SK-N-SH (cell line): ENCODE results near the gene FATE1. TPM values are rescaled to one million over a fixed set of nuclear protein-coding genes. Genes with fewer than 3 reads are reported as not detected.

Experiments
- CTCF ChIA-PET: fragments of 300-600, 350-600 bp; formaldehyde crosslinking; extraction: SDS; loops from one replicate; lab custom pipeline; 2021; lab: Yijun Ruan, JAX
- POLR2A ChIA-PET: fragments of 350-600 bp; sonication (Branson Sonifier 250); formaldehyde crosslinking; extraction: SDS; loops from one replicate; lab custom pipeline; 2020; ENCODE audit warnings: antibody characterized with exemption, inconsistent platforms; lab: Yijun Ruan, JAX
- DNase-seq: peaks from one replicate; pipeline ENCODE4 v3.0.0; 2012
- H2AFZ ChIP-seq: fragments of 200-600 bp; sonication (generic); 2 replicates; pipeline ENCODE4 v1.8.1; 2016; ENCODE audit warnings: antibody characterized with exemption, mild to moderate bottlenecking, low read depth
- H3F3A ChIP-seq: fragments of 200-600 bp; sonication (generic); replicated peaks from 2 replicates; pipeline ENCODE3; 2016; ENCODE audit warnings: antibody characterized with exemption, mild to moderate bottlenecking; ENCODE audit not compliant: insufficient read depth
- H3K27ac ChIP-seq, 2 experiments: fragments of 200-500 bp in 1 of 2; fragments of 200-600 bp in 1 of 2; sonication (Bioruptor generic) in 1 of 2; sonication (generic), shearing (Covaris generic) in 1 of 2; 2 replicates each; pipeline versions ENCODE4 v1.5.1 to v1.6.1; 2014 to 2016; ENCODE audit warnings: low read depth in 2 of 2, inconsistent platforms in 1 of 2, low read length in 1 of 2, mild to moderate bottlenecking in 1 of 2, mixed read lengths in 1 of 2
- H3K27me3 ChIP-seq: fragments of 200-600 bp; sonication (generic), shearing (Covaris generic); 2 replicates; pipeline ENCODE4 v1.6.1; 2016; ENCODE audit warnings: mixed run types; ENCODE audit not compliant: insufficient read depth
- H3K36me3 ChIP-seq, 2 experiments: fragments of 200-500 bp in 1 of 2; fragments of 200-600 bp in 1 of 2; sonication (Bioruptor generic) in 1 of 2; sonication (generic) in 1 of 2; replicated peaks in 1 of 2; 2 replicates each; pipeline versions ENCODE3 to v1.5.1; 2014 to 2016; ENCODE audit warnings: low read length in 1 of 2, mild to moderate bottlenecking in 1 of 2; ENCODE audit not compliant: insufficient read depth in 2 of 2, control insufficient read depth in 1 of 2
- H3K4me1 ChIP-seq, 2 experiments: fragments of 200-500 bp in 1 of 2; fragments of 200-600 bp in 1 of 2; sonication (Bioruptor generic) in 1 of 2; sonication (generic), shearing (Covaris generic) in 1 of 2; 2 replicates each; pipeline versions ENCODE4 v1.5.1 to v1.6.1; 2014 to 2016; ENCODE audit warnings: low read depth in 1 of 2, low read length in 1 of 2, mixed run types in 1 of 2; ENCODE audit not compliant: insufficient read depth in 2 of 2, control insufficient read depth in 1 of 2
- H3K4me2 ChIP-seq: fragments of 200-600 bp; sonication (generic), shearing (Covaris generic); 2 replicates; pipeline ENCODE4 v1.6.1; 2017; ENCODE audit warnings: mixed run types
- H3K4me3 ChIP-seq, 2 experiments: fragments of 200-500 bp in 1 of 2; fragments of 200-600 bp in 1 of 2; sonication (Bioruptor generic) in 1 of 2; sonication (generic), shearing (Covaris generic) in 1 of 2; 2 replicates each; pipeline versions ENCODE4 v1.5.1 to v1.8.1; 2014 to 2016; ENCODE audit warnings: low read depth in 2 of 2, inconsistent platforms in 1 of 2, low read length in 1 of 2, mild to moderate bottlenecking in 1 of 2, mixed read lengths in 1 of 2, moderate library complexity in 1 of 2
- H3K79me2 ChIP-seq: fragments of 200-600 bp; sonication (generic); 2 replicates; pipeline ENCODE4 v1.8.1; 2017; ENCODE audit warnings: mild to moderate bottlenecking; ENCODE audit not compliant: insufficient read depth
- H3K9ac ChIP-seq: fragments of 200-600 bp; sonication (generic); 2 replicates; pipeline ENCODE4 v1.6.1; 2017; ENCODE audit warnings: mixed run types
- H3K9me2 ChIP-seq: fragments of 200-600 bp; sonication (generic); 2 replicates; pipeline ENCODE4 v1.6.1; 2017; ENCODE audit warnings: mixed run types
- H3K9me3 ChIP-seq: fragments of 200-600 bp; sonication (generic); 2 replicates; pipeline ENCODE4 v1.6.1; 2017; ENCODE audit warnings: mixed run types, mild to moderate bottlenecking, moderate library complexity
- H4K20me1 ChIP-seq: fragments of 200-600 bp; sonication (generic); 2 replicates; pipeline ENCODE4 v1.6.1; 2017; ENCODE audit warnings: mild to moderate bottlenecking, mixed run types; ENCODE audit not compliant: insufficient read depth
- CHD2 ChIP-seq: fragments of 150-350 bp; IDR thresholded peaks from 2 replicates; pipeline ENCODE4 v1.6.1; 2018; ENCODE audit warnings: low read length; ENCODE audit not compliant: partially characterized antibody
- ELF1 ChIP-seq: IDR thresholded peaks from 2 replicates; pipeline ENCODE4 v1.4.0; 2012
- EP300 ChIP-seq, 2 experiments: IDR thresholded peaks; 2 replicates each; pipeline versions ENCODE4 v1.4.0 to v1.6.1; 2012; ENCODE audit warnings: borderline replicate concordance in 1 of 2, low read depth in 1 of 2, low read length in 1 of 2
- EZH2phosphoT487 ChIP-seq: fragments of 200-600 bp; sonication (generic); IDR thresholded peaks from 2 replicates; pipeline ENCODE4 v1.6.1; 2017; ENCODE audit warnings: low read depth, mixed run types, mild to moderate bottlenecking, antibody characterized with exemption, moderate library complexity, borderline replicate concordance
- FOSL2 ChIP-seq: IDR thresholded peaks from 2 replicates; pipeline ENCODE4 v1.4.0; 2012; ENCODE audit warnings: low read depth, mild to moderate bottlenecking, moderate library complexity, borderline replicate concordance
- FOXM1 ChIP-seq: IDR thresholded peaks from 2 replicates; pipeline ENCODE4 v1.4.0; 2012; ENCODE audit warnings: low read depth, mild to moderate bottlenecking
- GABPA ChIP-seq: IDR thresholded peaks from 2 replicates; pipeline ENCODE4 v1.4.0; 2012; ENCODE audit warnings: low read depth, mild to moderate bottlenecking
- GATA2 ChIP-seq: sonication (generic); formaldehyde crosslinking; IDR thresholded peaks from 2 replicates; pipeline ENCODE4 v1.5.0; 2020; ENCODE audit warnings: mild to moderate bottlenecking, missing genetic modification reagents
- POLR2AphosphoS5 ChIP-seq: IDR thresholded peaks from 2 replicates; pipeline ENCODE4 v1.6.1; 2012; ENCODE audit warnings: low read depth, low read length
- SIN3A ChIP-seq: IDR thresholded peaks from 2 replicates; pipeline ENCODE4 v1.6.1; 2012; ENCODE audit warnings: low read depth, mild to moderate bottlenecking, low read length, moderate library complexity, borderline replicate concordance
- YY1 ChIP-seq: IDR thresholded peaks from 2 replicates; pipeline ENCODE4 v1.4.0; 2012; ENCODE audit warnings: low read depth, mild to moderate bottlenecking
- WGBS: methylation state at CpG from one replicate; pipeline ENCODE4 v1.1.6; 2017; ENCODE audit warnings: low lambda C conversion rate; 5-methylcytosine and 5-hydroxymethylcytosine counted together
- polyA plus RNA-seq, 3 experiments: library from polyadenylated mRNA; depleted of rRNA; stranded (reverse); fragments of >200 nt; gene quantifications; 2 replicates each; pipeline ENCODE4 v1.2.3, GENCODE V29; 2012
- TF ChIP-seq, protein P1 (sequence below): IDR thresholded peaks from 2 replicates; pipeline ENCODE4 v1.4.0; 2012; ENCODE audit warnings: low read depth, borderline replicate concordance
- TF ChIP-seq, protein P2 (sequence below): IDR thresholded peaks from 2 replicates; pipeline ENCODE4 v1.6.1; 2012; ENCODE audit warnings: mild to moderate bottlenecking, low read depth, low read length, moderate library complexity
- TF ChIP-seq, protein P3 (sequence below): fragments of 150-350 bp; IDR thresholded peaks from 2 replicates; pipeline ENCODE4 v1.6.1; 2016; ENCODE audit warnings: mild to moderate bottlenecking, low read depth, low read length

FATE1 gene
- polyA plus RNA-seq, 1 of the 3 experiments (the other 2 are of a cell fraction): not detected

DNA sequence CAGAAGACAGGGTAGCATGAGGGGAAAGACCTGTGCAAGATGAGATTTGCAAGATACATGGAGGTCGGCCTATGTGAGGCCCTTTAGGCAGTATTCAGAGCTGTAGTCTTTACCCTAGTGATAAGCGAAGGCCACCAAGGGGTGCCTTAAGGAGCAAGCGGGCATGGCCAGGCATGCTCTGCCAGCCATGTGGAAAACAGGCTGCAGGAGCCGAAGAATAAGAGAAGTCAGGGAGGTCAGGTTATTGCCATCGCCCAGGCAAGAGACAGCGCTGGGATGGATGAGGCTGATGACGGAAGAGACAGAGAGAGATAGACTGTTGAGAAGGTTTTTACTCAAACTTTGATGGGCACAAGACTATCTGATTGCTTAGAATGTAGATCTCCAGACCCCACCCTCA, 7.0 kb upstream of the FATE1 start:
- H3F3A ChIP-seq: no peaks in the 10 kb centered on the region
- no peak overlapping the region for H3K27ac ChIP-seq
- H3K9me2 ChIP-seq: no peaks in the 10 kb centered on the region
- no peaks in the 10 kb centered on the region for H3K36me3 ChIP-seq
- no peak overlapping the region for H3K4me2 ChIP-seq
- no peak for TF ChIP-seq CHD2
- no peak for TF ChIP-seq YY1
- no peak for TF ChIP-seq GABPA
- no peak for TF ChIP-seq EZH2phosphoT487
- no peak overlapping the region for H3K4me3 ChIP-seq
- ChIA-PET POLR2A (no interaction called here), CTCF (no interaction called here)
- no peaks in the 10 kb centered on the region for H3K9me3 ChIP-seq
- no peaks in the 10 kb centered on the region for H3K4me1 ChIP-seq
- H3K79me2 ChIP-seq: no peaks in the 10 kb centered on the region
- peaks cover 10% of the 10 kb centered on the region; the same call in 1 of the 2 replicates for H3K27me3 ChIP-seq
- no peak for DNase-seq
- no peak overlapping the region for H3K9ac ChIP-seq
- H4K20me1 ChIP-seq: no peaks in the 10 kb centered on the region
- 15% methylated on average over 7 of the region's 7 CpGs for WGBS
- no peak overlapping the region for H2AFZ ChIP-seq

DNA sequence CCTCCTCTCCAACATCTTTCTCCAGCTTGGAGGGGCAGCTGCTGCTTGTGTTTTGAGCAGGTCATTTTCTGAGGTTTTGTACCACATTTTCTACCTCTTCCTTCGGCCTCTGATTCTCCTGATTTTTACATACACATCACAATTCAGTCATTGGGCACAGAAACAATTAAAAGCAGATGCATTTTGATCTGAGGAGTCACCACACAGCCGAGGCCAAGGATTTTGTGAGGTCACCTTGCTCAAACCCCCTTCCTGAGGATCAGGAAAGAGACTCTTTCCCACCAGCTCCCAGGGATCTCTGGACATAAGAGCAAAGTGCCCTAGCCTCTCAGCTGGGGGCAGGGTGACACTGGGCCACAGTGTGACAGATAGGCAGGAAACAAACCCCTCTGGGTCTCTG, 5.4 kb upstream of the FATE1 start:
- Histone ChIP-seq H3K27me3 (peaks cover 5% of the 10 kb centered on the region; the same call in 1 of the 2 replicates), H4K20me1 (no peaks in the 10 kb centered on the region), H3K4me1 (no peaks in the 10 kb centered on the region), H3K9me2 (no peaks in the 10 kb centered on the region), H3K4me3 (no peak overlapping the region), H3K4me2 (no peak overlapping the region), H3K36me3 (no peaks in the 10 kb centered on the region), H3K9me3 (no peaks in the 10 kb centered on the region), H3K79me2 (no peaks in the 10 kb centered on the region), H3F3A (no peaks in the 10 kb centered on the region), H3K9ac (no peak overlapping the region), H2AFZ (no peak overlapping the region), H3K27ac (no peak overlapping the region)
- CTCF ChIA-PET: no interaction called here
- TF ChIP-seq POLR2AphosphoS5 (no peak), SIN3A (no peak), YY1 (no peak), GABPA (no peak), EP300 (IDR thresholded peaks at IDR 0.05; ENCODE audit: borderline replicate concordance in 1 of 2, low read depth in 1 of 2, low read length in 1 of 2) (no peak), FOSL2 (no peak), EZH2phosphoT487 (no peak), CHD2 (no peak), FOXM1 (no peak), GATA2 (no peak), ELF1 (no peak)
- TF ChIP-seq, protein P1, sequence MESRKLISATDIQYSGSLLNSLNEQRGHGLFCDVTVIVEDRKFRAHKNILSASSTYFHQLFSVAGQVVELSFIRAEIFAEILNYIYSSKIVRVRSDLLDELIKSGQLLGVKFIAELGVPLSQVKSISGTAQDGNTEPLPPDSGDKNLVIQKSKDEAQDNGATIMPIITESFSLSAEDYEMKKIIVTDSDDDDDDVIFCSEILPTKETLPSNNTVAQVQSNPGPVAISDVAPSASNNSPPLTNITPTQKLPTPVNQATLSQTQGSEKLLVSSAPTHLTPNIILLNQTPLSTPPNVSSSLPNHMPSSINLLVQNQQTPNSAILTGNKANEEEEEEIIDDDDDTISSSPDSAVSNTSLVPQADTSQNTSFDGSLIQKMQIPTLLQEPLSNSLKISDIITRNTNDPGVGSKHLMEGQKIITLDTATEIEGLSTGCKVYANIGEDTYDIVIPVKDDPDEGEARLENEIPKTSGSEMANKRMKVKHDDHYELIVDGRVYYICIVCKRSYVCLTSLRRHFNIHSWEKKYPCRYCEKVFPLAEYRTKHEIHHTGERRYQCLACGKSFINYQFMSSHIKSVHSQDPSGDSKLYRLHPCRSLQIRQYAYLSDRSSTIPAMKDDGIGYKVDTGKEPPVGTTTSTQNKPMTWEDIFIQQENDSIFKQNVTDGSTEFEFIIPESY: no peak
- TF ChIP-seq, protein P2, sequence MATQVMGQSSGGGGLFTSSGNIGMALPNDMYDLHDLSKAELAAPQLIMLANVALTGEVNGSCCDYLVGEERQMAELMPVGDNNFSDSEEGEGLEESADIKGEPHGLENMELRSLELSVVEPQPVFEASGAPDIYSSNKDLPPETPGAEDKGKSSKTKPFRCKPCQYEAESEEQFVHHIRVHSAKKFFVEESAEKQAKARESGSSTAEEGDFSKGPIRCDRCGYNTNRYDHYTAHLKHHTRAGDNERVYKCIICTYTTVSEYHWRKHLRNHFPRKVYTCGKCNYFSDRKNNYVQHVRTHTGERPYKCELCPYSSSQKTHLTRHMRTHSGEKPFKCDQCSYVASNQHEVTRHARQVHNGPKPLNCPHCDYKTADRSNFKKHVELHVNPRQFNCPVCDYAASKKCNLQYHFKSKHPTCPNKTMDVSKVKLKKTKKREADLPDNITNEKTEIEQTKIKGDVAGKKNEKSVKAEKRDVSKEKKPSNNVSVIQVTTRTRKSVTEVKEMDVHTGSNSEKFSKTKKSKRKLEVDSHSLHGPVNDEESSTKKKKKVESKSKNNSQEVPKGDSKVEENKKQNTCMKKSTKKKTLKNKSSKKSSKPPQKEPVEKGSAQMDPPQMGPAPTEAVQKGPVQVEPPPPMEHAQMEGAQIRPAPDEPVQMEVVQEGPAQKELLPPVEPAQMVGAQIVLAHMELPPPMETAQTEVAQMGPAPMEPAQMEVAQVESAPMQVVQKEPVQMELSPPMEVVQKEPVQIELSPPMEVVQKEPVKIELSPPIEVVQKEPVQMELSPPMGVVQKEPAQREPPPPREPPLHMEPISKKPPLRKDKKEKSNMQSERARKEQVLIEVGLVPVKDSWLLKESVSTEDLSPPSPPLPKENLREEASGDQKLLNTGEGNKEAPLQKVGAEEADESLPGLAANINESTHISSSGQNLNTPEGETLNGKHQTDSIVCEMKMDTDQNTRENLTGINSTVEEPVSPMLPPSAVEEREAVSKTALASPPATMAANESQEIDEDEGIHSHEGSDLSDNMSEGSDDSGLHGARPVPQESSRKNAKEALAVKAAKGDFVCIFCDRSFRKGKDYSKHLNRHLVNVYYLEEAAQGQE: no peak
- TF ChIP-seq, protein P3, sequence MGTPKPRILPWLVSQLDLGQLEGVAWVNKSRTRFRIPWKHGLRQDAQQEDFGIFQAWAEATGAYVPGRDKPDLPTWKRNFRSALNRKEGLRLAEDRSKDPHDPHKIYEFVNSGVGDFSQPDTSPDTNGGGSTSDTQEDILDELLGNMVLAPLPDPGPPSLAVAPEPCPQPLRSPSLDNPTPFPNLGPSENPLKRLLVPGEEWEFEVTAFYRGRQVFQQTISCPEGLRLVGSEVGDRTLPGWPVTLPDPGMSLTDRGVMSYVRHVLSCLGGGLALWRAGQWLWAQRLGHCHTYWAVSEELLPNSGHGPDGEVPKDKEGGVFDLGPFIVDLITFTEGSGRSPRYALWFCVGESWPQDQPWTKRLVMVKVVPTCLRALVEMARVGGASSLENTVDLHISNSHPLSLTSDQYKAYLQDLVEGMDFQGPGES: no peak
- 0% methylated on average over 2 of the region's 2 CpGs for WGBS
- DNase-seq: no peak
- POLR2A ChIA-PET: no interaction called here
